Activated T-cell treated with anti-CD3 and anti-CD28 coated beads for 4 hours (primary cell): Measurements from ENCODE around the gene ARPC2.
"Not testable (repeated sequence)": the region's sequence is repeated elsewhere in the genome, so short reads cannot be mapped to it uniquely, and the experiment has no call there.

Source experiments
- DNase-seq: peaks from one replicate; pipeline ENCODE4 v3.0.0-alpha.2; 2020

Gene ARPC2

GRCh38 chr2:218271865-218272530 lies 55.0 kb downstream of the ARPC2 start:
- DNase-seq, result no peak

- peak; percentile 74 for DNase-seq
These were observed 55.7 kb downstream of the ARPC2 start for GRCh38 chr2:218272531-218273212.

- not testable (repeated sequence) for DNase-seq
These were observed 56.4 kb downstream of the ARPC2 start for GRCh38 chr2:218273214-218273907.

- no peak for DNase-seq
These were observed 56.9 kb downstream of the ARPC2 start for GRCh38 chr2:218273908-218274249.

GRCh38 chr2:218274586-218274985 lies 57.6 kb downstream of the ARPC2 start:
- no peak for DNase-seq

GRCh38 chr2:218275371-218276072 lies 58.5 kb downstream of the ARPC2 start:
- DNase-seq, result no peak

- no peak for DNase-seq
These were observed 60.2 kb downstream of the ARPC2 start for GRCh38 chr2:218276986-218277755.

GRCh38 chr2:218277921-218278320 lies 60.9 kb downstream of the ARPC2 start:
- no peak for DNase-seq

GRCh38 chr2:218278531-218279360 lies 61.8 kb downstream of the ARPC2 start:
- no peak for DNase-seq

GRCh38 chr2:218280260-218280870 lies 63.4 kb downstream of the ARPC2 start:
- DNase-seq, result no peak

- no peak for DNase-seq
These were observed 64.5 kb downstream of the ARPC2 start for GRCh38 chr2:218281449-218281848.

GRCh38 chr2:218282173-218282991 lies 65.4 kb downstream of the ARPC2 start:
- no peak for DNase-seq

GRCh38 chr2:218284106-218284811 lies 67.3 kb downstream of the ARPC2 start:
- DNase-seq, result peak; percentile 34

GRCh38 chr2:218285604-218286003 lies 68.6 kb downstream of the ARPC2 start:
- no peak for DNase-seq

- peak; percentile 61 for DNase-seq
These were observed 69.8 kb downstream of the ARPC2 start for GRCh38 chr2:218286570-218287459.

GRCh38 chr2:218289639-218290315 lies 72.8 kb downstream of the ARPC2 start:
- DNase-seq, result no peak

- DNase-seq, result no peak
These were observed 73.6 kb downstream of the ARPC2 start for GRCh38 chr2:218290316-218291261.
